Epidermal melanocyte (primary cell): ENCODE data around the gene GREB1L.

ENCODE experiments used
- DNase-seq: peaks from one replicate; pipeline ENCODE4 v3.0.0; 2011; ENCODE audit warnings: low spot score; ENCODE audit not compliant: insufficient read length

GREB1L gene

DNA sequence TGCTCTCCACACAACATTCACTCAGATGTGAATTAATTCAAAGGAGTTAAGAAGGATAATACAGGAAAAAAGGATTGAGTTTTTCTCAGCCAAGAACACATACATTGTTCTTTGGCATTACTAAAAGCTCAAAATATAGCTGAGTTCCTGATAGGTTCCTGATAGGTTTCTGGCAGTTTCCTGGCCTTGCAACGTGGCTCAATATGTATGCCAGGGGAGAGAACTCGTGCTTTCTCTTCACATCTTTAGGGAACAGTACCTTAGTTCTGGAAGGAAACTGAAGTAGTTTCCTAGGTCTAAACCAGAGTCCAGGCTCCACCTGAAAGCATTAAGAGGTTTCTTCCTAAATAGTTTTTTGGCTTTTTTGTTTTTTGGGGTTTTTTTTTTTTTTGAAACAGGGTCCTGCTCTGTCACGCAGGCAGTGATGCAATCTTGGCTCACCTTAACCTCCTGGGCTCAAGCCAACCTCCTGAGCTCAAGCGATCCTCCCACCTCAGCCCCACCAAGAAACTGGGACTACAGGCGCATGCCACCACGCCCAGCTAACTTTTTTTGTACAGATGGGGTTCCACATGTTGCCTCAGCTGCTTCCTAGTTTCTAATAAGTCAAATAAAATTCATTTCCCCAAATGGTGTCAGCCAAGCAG is 315.7 kb downstream of the GREB1L start:
- DNase-seq, result no peak

- DNase-seq, result no peak
Observed at GRCh38 chr18:21559195-21559594, 317.2 kb downstream of the GREB1L start.

GRCh38 chr18:21571772-21572171 is 329.7 kb downstream of the GREB1L start:
- no peak for DNase-seq
